HCT116 (cell line): Measurements from ENCODE around the gene STYXL1.

Source experiments
- EZH2 ChIP-seq: fragments of 200-600 bp; sonication (generic); IDR thresholded peaks from 2 replicates; pipeline ENCODE4 v1.6.1; 2017; ENCODE audit warnings: antibody characterized with exemption, mixed run types
- EZH2phosphoT487 ChIP-seq: fragments of 200-600 bp; IDR thresholded peaks from 2 replicates; pipeline ENCODE4 v1.6.1; 2018; ENCODE audit warnings: antibody characterized with exemption, borderline replicate concordance
- FOSL1 ChIP-seq: IDR thresholded peaks from 2 replicates; pipeline ENCODE4 v1.6.1; 2012; ENCODE audit warnings: low read depth
- POLR2A ChIP-seq: IDR thresholded peaks from 2 replicates; pipeline ENCODE4 v1.7.0; 2011; ENCODE audit warnings: borderline replicate concordance; ENCODE audit not compliant: insufficient read depth, insufficient read length; ENCODE audit errors: extremely low read depth
- POLR2AphosphoS5 ChIP-seq: IDR thresholded peaks from 2 replicates; pipeline ENCODE4 v1.6.1; 2011; ENCODE audit warnings: mild to moderate bottlenecking, low read depth, low read length, moderate library complexity
- SIN3A ChIP-seq: IDR thresholded peaks from 2 replicates; pipeline ENCODE4 v1.6.1; 2012; ENCODE audit warnings: low read depth
- YY1 ChIP-seq: IDR thresholded peaks from 2 replicates; pipeline ENCODE4 v1.6.1; 2011; ENCODE audit warnings: low read length, low read depth, moderate library complexity, mild to moderate bottlenecking; ENCODE audit not compliant: insufficient replicate concordance; ENCODE audit errors: extremely low read depth
- TF ChIP-seq, protein P1 (sequence below), 3 experiments: fragments of 200-600 bp in 1 of 3; sonication (generic) in 1 of 3; IDR thresholded peaks in 2 of 3; conservative IDR thresholded peaks in 1 of 3; 2 replicates each; pipeline ENCODE4 v1.5.1; 2012 to 2017; ENCODE audit warnings: low read depth in 2 of 3, low read length in 2 of 3, antibody characterized with exemption in 1 of 3, borderline replicate concordance in 1 of 3, control low read depth in 1 of 3, mild to moderate bottlenecking in 1 of 3, mixed read lengths in 1 of 3, mixed run types in 1 of 3, moderate library complexity in 1 of 3; ENCODE audit not compliant: insufficient read depth in 1 of 3
- TF ChIP-seq, protein P2 (sequence below): IDR thresholded peaks from 2 replicates; pipeline ENCODE4 v1.6.1; 2012; ENCODE audit warnings: low read depth
- TF ChIP-seq, protein P3 (sequence below): IDR thresholded peaks from 2 replicates; pipeline ENCODE4 v1.6.1; 2012

GRCh38 chr7:76022026-76022780, 25.6 kb downstream of the STYXL1 start:
- TF ChIP-seq POLR2A (no peak), FOSL1 (no peak), YY1 (no peak), POLR2AphosphoS5 (no peak), EZH2phosphoT487 (no peak), EZH2 (no peak), SIN3A (no peak)
- TF ChIP-seq, protein P1, sequence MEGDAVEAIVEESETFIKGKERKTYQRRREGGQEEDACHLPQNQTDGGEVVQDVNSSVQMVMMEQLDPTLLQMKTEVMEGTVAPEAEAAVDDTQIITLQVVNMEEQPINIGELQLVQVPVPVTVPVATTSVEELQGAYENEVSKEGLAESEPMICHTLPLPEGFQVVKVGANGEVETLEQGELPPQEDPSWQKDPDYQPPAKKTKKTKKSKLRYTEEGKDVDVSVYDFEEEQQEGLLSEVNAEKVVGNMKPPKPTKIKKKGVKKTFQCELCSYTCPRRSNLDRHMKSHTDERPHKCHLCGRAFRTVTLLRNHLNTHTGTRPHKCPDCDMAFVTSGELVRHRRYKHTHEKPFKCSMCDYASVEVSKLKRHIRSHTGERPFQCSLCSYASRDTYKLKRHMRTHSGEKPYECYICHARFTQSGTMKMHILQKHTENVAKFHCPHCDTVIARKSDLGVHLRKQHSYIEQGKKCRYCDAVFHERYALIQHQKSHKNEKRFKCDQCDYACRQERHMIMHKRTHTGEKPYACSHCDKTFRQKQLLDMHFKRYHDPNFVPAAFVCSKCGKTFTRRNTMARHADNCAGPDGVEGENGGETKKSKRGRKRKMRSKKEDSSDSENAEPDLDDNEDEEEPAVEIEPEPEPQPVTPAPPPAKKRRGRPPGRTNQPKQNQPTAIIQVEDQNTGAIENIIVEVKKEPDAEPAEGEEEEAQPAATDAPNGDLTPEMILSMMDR (IDR thresholded peaks at IDR 0.05 in 2 of 3, conservative IDR thresholded peaks at IDR 0.05 in 1 of 3; ENCODE audit: borderline replicate concordance in 1 of 3, insufficient read depth in 1 of 3, low read depth in 2 of 3, low read length in 2 of 3), result no peak
- TF ChIP-seq, protein P2, sequence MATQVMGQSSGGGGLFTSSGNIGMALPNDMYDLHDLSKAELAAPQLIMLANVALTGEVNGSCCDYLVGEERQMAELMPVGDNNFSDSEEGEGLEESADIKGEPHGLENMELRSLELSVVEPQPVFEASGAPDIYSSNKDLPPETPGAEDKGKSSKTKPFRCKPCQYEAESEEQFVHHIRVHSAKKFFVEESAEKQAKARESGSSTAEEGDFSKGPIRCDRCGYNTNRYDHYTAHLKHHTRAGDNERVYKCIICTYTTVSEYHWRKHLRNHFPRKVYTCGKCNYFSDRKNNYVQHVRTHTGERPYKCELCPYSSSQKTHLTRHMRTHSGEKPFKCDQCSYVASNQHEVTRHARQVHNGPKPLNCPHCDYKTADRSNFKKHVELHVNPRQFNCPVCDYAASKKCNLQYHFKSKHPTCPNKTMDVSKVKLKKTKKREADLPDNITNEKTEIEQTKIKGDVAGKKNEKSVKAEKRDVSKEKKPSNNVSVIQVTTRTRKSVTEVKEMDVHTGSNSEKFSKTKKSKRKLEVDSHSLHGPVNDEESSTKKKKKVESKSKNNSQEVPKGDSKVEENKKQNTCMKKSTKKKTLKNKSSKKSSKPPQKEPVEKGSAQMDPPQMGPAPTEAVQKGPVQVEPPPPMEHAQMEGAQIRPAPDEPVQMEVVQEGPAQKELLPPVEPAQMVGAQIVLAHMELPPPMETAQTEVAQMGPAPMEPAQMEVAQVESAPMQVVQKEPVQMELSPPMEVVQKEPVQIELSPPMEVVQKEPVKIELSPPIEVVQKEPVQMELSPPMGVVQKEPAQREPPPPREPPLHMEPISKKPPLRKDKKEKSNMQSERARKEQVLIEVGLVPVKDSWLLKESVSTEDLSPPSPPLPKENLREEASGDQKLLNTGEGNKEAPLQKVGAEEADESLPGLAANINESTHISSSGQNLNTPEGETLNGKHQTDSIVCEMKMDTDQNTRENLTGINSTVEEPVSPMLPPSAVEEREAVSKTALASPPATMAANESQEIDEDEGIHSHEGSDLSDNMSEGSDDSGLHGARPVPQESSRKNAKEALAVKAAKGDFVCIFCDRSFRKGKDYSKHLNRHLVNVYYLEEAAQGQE, result no peak
- TF ChIP-seq, protein P3, sequence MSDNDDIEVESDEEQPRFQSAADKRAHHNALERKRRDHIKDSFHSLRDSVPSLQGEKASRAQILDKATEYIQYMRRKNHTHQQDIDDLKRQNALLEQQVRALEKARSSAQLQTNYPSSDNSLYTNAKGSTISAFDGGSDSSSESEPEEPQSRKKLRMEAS, result no peak
